Panc1 (cell line): ENCODE data around the gene ZCWPW1. TPM values are rescaled to one million over a fixed set of nuclear protein-coding genes. Genes with fewer than 3 reads are reported as not detected.

Experiments used
- ATAC-seq: fragments of 200-7000 bp; cut with Tn5 transposase; 2 replicates; pipeline ENCODE4 v1.9.1; 2020; ENCODE audit warnings: mild to moderate bottlenecking, moderate library complexity
- BruUV-seq: library from RNA; stranded (reverse); fragments of 400-500 nt; replicated peaks from 2 replicates; lab custom pipeline; 2021; lab: Mats Ljungman, UMichigan
- CTCF ChIA-PET: fragments of 300-600 bp; sonication (Branson Sonifier 250); formaldehyde crosslinking; loops from one replicate; lab custom pipeline; 2022; ENCODE audit warnings: antibody characterized with exemption; lab: Charles Lee
- POLR2A ChIA-PET: fragments of 300-600 bp; sonication (Branson Sonifier 250); formaldehyde crosslinking; loops from one replicate; lab custom pipeline; 2022; ENCODE audit warnings: antibody characterized with exemption; lab: Charles Lee
- DNase-seq: peaks from one replicate; pipeline ENCODE4 v3.0.0-alpha.2; 2010; ENCODE audit warnings: low read depth, low spot score
- H3K27ac ChIP-seq: 2 replicates; pipeline ENCODE4 v1.5.1; 2011; ENCODE audit warnings: mild to moderate bottlenecking, low read length, inconsistent platforms
- H3K27me3 ChIP-seq: fragments of 200-500 bp; sonication (Bioruptor generic); 2 replicates; pipeline ENCODE4 v1.6.0; 2014; ENCODE audit warnings: low read length, inconsistent platforms; ENCODE audit not compliant: control insufficient read depth, insufficient read depth
- H3K36me3 ChIP-seq: fragments of 200-500 bp; sonication (Bioruptor generic); 2 replicates; pipeline ENCODE4 v1.5.1; 2014; ENCODE audit warnings: inconsistent platforms, mild to moderate bottlenecking, low read length, moderate library complexity; ENCODE audit not compliant: control insufficient read depth, insufficient read depth
- H3K4me1 ChIP-seq: 2 replicates; pipeline ENCODE4 v1.5.1; 2011; ENCODE audit warnings: inconsistent platforms, mild to moderate bottlenecking, low read length, moderate library complexity; ENCODE audit not compliant: control insufficient read depth, insufficient read depth
- H3K4me3 ChIP-seq, 2 experiments: 2 replicates each; pipeline ENCODE4 v1.5.1; 2011 to 2012; ENCODE audit warnings: low read depth in 2 of 2, low read length in 2 of 2, mild to moderate bottlenecking in 2 of 2, inconsistent platforms in 1 of 2, moderate library complexity in 1 of 2
- H3K9me3 ChIP-seq: fragments of 200-500 bp; sonication (Bioruptor generic); 2 replicates; pipeline ENCODE4 v1.5.1; 2014; ENCODE audit warnings: low read depth, mild to moderate bottlenecking, inconsistent platforms, low read length, moderate library complexity; ENCODE audit not compliant: control insufficient read depth, insufficient read depth
- POLR2AphosphoS5 ChIP-seq: IDR thresholded peaks from 2 replicates; pipeline ENCODE4 v1.6.1; 2012; ENCODE audit warnings: mild to moderate bottlenecking, low read depth, low read length, moderate library complexity
- SIN3A ChIP-seq: IDR thresholded peaks from 2 replicates; pipeline ENCODE4 v1.6.1; 2012; ENCODE audit warnings: low read depth, mild to moderate bottlenecking, low read length, moderate library complexity, borderline replicate concordance; ENCODE audit not compliant: insufficient read depth
- TCF7L2 ChIP-seq: IDR thresholded peaks from 2 replicates; pipeline ENCODE4 v1.6.1; 2011; ENCODE audit warnings: mild to moderate bottlenecking, low read depth, low read length, inconsistent platforms
- in situ Hi-C: cut with HindIII; loops from 2 replicates; pipeline ENCODE4 v1.10.0; 2016; ENCODE audit warnings: low sequenced_read_pairs, low pct_unique_long_range_greater_than_20kb
- intact Hi-C: fragments of 100-400 bp; cut with micrococcal nuclease; formaldehyde crosslinking; loops from one replicate; pipeline ENCODE4 v1.10.0; 2022; ENCODE audit not compliant: unreplicated experiment
- total RNA-seq: library from RNA; stranded (reverse); gene quantifications from one replicate; pipeline ENCODE4 v1.2.1, GENCODE V29; 2021; ENCODE audit not compliant: unreplicated experiment
- TF ChIP-seq, protein P1 (sequence below): fragments of 450-650 bp; IDR thresholded peaks from 2 replicates; pipeline ENCODE4 v1.5.1; 2017; ENCODE audit warnings: mild to moderate bottlenecking
- TF ChIP-seq, protein P2 (sequence below), 2 experiments: IDR thresholded peaks; 2 replicates each; pipeline ENCODE4 v1.6.1; 2011 to 2012; ENCODE audit warnings: low read depth in 2 of 2, control low read depth in 1 of 2, low read length in 1 of 2, mild to moderate bottlenecking in 1 of 2, moderate library complexity in 1 of 2; ENCODE audit not compliant: insufficient read depth in 1 of 2

The ZCWPW1 gene
- total RNA-seq, 1 experiment from 2014 or later = 6.5 TPM

GRCh38 chr7:100465299-100465698, 36.8 kb upstream of the ZCWPW1 start:
- no peak overlapping the region for H3K27ac ChIP-seq
- no TSS peak for BruUV-seq
- no peak overlapping the region for H3K4me3 ChIP-seq
- no peak for TF ChIP-seq SIN3A
- no peak for TF ChIP-seq TCF7L2
- TF ChIP-seq, protein P1, sequence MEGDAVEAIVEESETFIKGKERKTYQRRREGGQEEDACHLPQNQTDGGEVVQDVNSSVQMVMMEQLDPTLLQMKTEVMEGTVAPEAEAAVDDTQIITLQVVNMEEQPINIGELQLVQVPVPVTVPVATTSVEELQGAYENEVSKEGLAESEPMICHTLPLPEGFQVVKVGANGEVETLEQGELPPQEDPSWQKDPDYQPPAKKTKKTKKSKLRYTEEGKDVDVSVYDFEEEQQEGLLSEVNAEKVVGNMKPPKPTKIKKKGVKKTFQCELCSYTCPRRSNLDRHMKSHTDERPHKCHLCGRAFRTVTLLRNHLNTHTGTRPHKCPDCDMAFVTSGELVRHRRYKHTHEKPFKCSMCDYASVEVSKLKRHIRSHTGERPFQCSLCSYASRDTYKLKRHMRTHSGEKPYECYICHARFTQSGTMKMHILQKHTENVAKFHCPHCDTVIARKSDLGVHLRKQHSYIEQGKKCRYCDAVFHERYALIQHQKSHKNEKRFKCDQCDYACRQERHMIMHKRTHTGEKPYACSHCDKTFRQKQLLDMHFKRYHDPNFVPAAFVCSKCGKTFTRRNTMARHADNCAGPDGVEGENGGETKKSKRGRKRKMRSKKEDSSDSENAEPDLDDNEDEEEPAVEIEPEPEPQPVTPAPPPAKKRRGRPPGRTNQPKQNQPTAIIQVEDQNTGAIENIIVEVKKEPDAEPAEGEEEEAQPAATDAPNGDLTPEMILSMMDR = no peak
- no peak for TF ChIP-seq POLR2AphosphoS5
- TF ChIP-seq, protein P2, sequence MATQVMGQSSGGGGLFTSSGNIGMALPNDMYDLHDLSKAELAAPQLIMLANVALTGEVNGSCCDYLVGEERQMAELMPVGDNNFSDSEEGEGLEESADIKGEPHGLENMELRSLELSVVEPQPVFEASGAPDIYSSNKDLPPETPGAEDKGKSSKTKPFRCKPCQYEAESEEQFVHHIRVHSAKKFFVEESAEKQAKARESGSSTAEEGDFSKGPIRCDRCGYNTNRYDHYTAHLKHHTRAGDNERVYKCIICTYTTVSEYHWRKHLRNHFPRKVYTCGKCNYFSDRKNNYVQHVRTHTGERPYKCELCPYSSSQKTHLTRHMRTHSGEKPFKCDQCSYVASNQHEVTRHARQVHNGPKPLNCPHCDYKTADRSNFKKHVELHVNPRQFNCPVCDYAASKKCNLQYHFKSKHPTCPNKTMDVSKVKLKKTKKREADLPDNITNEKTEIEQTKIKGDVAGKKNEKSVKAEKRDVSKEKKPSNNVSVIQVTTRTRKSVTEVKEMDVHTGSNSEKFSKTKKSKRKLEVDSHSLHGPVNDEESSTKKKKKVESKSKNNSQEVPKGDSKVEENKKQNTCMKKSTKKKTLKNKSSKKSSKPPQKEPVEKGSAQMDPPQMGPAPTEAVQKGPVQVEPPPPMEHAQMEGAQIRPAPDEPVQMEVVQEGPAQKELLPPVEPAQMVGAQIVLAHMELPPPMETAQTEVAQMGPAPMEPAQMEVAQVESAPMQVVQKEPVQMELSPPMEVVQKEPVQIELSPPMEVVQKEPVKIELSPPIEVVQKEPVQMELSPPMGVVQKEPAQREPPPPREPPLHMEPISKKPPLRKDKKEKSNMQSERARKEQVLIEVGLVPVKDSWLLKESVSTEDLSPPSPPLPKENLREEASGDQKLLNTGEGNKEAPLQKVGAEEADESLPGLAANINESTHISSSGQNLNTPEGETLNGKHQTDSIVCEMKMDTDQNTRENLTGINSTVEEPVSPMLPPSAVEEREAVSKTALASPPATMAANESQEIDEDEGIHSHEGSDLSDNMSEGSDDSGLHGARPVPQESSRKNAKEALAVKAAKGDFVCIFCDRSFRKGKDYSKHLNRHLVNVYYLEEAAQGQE (IDR thresholded peaks at IDR 0.05; ENCODE audit: insufficient read depth in 1 of 2, low read depth in 2 of 2, low read length in 1 of 2) = no peak
- H3K36me3 ChIP-seq = no peaks in the 10 kb centered on the region
- intact Hi-C loops (no loop called here), in situ Hi-C loops (no loop called here)
- ChIA-PET POLR2A (interaction anchor here (0.6 to 0.7 kb wide), 3 partner anchors 37 to 411 kb away, joined by 3 to 8 read pairs (median 4); partner anchors contain the start of gene ZCWPW1), CTCF (interaction anchor here (0.6 to 1.0 kb wide), 5 partner anchors 19 to 228 kb away, joined by 3 to 10 read pairs (median 4); no protein-coding TSS in a partner anchor)
- H3K9me3 ChIP-seq = no peaks in the 10 kb centered on the region
- peaks cover 9% of the 10 kb centered on the region for H3K4me1 ChIP-seq
- DNase-seq = no peak
- H3K27me3 ChIP-seq = no peaks in the 10 kb centered on the region
- no peak for ATAC-seq

GRCh38 chr7:100464791-100465190, 36.3 kb upstream of the ZCWPW1 start:
- H3K27ac ChIP-seq = no peak overlapping the region
- no peaks in the 10 kb centered on the region for H3K9me3 ChIP-seq
- ChIA-PET CTCF (interaction anchor here (0.6 to 0.9 kb wide), 2 partner anchors 61 to 228 kb away, joined by 9 to 10 read pairs; no protein-coding TSS in a partner anchor), POLR2A (interaction anchor here (0.6 to 0.7 kb wide), 3 partner anchors 36 to 411 kb away, joined by 3 to 8 read pairs (median 4); partner anchors contain the start of gene ZCWPW1)
- ATAC-seq (no peak), DNase-seq (no peak)
- intact Hi-C loops = no loop called here
- BruUV-seq = no TSS peak
- no peak overlapping the region for H3K4me3 ChIP-seq
- H3K36me3 ChIP-seq = no peaks in the 10 kb centered on the region
- in situ Hi-C loops = no loop called here
- H3K4me1 ChIP-seq = peaks cover 5% of the 10 kb centered on the region
- H3K27me3 ChIP-seq = no peaks in the 10 kb centered on the region
- TF ChIP-seq TCF7L2 (no peak), SIN3A (no peak), POLR2AphosphoS5 (no peak)
- TF ChIP-seq, protein P2 (IDR thresholded peaks at IDR 0.05; ENCODE audit: insufficient read depth in 1 of 2, low read depth in 2 of 2, low read length in 1 of 2) = no peak
- TF ChIP-seq, protein P1 = no peak
